DMS79 treated with DMSO at 0.1 percent for 48 hours (cell line): ENCODE data around the gene KAZN.
A peak's percentile ranks its signal among the peaks of the same experiment; 100 is the strongest.

ENCODE experiments used
- DNase-seq: peaks from one replicate; lab custom pipeline; 2025; lab: John Stamatoyannopoulos, UW

The KAZN gene

DNA sequence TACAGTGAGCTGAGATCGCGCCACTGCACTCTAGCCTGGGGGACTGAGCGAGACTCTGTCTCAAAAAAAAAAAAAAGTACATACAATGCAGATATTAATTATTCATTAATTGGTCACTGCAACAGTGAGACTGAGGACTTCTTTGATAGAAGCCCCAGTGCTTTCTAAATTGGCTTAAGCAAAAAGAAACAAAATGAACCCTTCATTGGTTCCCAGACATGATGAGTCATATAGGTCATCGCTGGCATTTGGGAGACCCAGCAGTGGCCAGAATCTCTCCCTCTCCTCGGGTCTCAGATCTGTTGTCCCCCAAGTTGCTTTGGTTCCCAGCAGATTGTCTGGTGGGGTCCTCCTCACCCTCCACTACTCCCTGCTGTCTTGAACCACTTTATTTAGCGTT, 144.9 kb downstream of the KAZN start:
- DNase-seq = no peak

DNA sequence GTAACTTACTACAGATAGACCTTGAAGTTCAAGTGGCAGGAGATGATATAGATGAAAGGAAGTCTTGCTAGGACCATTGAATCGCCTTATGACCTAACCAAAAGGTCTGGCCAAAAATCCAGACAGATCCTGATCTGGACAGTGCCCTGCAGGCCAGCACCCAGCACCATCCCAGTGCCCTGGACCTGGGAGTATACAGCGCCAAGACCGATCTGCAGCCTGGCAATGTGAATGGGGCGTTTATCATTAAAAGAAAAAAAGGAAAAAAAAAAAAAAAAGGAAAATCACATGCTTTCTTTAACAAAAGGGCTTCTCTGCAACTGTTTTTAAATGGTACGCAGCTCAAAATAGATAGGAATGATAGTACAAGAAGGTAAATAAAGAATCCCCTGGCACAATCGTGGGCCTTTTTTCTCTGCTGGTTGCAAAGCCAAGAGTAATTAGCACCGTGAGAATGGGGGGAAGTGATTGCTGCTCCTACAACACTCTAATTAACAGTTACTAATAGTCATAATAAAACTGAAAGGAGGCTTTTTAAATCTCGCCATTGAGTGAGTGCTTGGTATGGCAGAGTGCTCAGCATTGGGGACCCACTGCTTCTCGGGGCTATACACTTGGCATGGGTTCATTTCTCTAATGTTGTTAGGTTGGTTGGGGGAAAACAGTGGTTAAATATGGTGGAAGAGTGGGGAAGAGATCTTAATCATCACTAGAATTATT, 146.7 kb downstream of the KAZN start:
- DNase-seq = no peak

DNA sequence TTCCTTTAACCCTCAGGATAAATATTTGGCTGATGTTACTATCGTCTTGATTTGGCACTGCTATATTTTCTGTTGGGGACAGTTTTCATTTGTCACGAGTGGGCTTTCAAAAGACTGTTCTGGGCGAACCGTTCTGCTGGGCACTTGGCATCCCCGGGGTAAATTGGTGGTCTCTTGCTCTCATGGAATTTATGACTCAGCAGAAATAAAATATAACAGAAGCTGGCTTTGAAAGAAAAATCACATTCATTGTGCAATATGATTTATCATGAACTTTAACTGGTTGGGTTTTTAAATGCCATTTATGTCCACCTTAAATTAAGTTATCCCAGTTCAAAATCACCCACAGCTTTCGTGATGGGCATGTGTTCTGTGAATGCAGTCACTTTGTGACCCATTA, 147.3 kb downstream of the KAZN start:
- no peak for DNase-seq

DNA sequence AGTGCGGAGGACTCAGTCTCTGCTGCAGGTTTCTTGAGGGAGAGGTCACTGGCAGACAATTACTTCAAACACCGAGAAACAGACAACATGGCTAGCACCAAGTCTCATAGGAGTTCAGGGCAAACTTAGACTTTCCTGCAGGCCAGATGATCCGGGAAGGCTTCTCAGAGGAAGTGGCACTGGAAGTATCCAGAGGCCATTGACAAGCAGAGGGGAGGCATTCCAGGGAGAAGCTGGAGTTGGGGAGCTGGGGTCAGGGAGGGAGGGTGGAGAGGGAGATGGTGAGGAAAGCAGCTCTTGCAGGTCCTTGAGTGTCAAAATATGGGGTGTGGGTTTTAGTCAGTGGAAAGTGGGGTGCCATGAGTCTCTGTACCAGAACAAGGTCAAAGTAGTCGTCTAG, 147.9 kb downstream of the KAZN start:
- no peak for DNase-seq

DNA sequence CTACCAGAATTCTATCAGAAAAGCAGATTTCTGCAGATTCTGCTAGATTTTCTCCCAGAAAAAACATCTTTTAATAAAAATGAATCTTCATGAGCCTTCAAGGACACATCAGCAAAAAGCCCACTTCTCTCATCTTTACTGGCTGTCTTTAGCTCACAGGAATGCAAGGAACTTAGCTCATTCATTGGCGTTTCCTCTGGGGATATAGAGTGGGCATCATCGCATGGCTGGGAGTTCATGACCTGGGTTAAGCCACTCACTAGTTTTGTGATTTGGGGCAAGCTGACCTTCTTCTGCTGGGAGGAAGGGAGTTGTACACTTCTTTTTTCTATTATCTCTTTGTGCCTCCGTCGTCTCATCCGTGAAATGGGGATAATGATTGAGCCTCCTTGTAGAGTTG, 149.7 kb downstream of the KAZN start:
- no peak for DNase-seq

DNA sequence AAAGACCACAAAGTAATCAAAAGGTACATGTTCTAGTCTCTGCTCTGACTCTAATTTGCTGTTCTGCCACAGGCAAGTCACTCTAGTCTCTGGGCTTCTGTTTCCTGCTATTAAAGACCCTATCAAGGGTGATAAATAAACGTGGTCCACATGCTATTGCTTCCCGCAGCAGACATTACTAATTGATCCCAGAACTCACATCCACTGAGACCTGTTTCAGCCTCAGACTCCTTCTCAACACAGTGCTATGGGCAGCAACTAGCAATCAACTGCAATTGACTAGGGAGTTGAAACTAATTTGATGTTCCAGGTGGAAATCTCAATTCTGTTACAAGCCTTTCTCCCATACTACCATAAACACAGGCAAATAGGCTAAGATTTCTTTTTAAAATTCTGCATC, 150.5 kb downstream of the KAZN start:
- no peak for DNase-seq

DNA sequence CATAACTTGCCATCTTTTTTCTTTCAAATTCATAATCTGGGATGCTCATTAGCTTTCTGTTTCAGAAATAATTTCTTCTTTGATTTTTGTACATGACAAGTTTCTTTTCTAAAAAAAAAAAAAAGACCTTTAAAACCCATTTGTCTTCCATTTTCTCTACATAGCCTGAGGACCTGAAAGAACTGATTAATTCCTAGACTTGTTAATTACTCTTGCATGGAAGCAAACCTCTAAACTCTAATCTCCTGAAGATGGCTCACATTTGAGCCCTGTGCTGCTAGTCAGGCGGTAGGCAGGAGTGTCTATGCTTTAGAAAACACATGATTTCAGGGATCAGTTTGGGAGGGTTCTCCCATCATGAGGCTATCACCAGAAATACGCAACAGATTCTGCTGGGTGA, 152.0 kb downstream of the KAZN start:
- no peak for DNase-seq

DNA sequence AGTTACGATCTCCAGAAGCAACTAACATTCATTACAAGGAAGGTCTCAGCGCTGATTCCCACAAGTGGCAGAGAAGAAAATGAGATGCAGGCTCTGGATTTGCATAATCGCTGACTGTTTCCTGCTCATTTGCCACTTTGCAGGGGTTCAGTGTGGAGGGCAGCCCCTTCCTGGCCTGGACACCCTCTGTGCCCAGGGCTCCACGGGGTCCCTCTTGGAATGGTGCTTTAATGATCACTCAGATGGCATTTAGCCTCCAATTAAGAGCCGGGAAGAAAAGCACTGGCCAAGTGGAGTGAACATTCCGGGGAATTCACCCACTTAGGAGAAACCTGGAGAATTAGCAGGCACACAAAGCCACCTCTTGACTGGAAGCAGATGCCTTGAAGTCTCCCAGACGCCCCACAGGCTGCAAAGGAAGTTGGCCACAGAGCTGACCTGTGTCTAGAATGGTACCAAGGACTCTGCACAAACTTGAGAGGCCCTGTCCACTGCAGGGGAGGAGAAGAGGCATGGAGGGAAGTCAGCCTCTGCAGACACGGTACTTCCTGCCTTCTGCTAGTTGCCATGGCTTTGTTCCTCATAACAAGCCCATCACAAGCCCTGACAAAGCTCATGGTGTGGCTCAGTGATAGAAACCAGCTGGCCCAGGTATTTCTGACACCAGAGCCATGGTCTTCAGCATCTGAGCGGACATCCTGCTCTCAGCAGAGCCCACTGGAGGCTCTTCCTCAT, 157.2 kb downstream of the KAZN start:
- no peak for DNase-seq

DNA sequence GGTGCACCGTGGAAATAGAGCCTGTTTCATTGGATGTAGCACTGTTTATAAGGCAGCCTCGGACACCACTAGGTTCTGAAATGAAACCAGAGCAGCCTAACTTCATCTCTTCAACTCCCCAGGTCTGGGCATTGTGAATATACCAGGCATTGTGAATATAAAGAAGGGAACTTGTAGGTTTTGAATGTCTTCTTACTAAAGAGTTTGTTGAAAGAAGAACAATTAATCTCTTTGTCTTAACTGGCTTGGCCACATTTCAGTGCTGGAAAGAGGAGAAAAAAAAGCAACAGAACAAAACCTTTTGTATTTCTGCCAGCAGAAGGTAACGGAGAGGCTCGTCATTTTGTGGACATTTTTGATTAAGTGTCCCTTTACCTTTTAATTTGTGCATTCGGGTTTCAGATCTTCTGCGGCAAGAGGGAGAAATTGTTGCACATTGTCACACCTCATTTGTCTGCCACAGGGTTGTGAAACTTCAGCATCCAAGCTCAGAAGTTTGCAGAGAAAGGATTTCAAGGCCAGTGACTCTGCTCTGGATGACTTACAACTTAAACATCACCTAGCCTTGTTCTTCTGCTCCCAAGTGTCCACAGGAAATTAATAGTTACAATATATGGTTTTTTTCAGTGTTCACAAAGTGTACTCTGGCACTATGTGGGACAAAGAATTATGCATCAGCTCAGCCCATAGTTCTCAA, 158.3 kb downstream of the KAZN start:
- DNase-seq = peak; percentile 34

DNA sequence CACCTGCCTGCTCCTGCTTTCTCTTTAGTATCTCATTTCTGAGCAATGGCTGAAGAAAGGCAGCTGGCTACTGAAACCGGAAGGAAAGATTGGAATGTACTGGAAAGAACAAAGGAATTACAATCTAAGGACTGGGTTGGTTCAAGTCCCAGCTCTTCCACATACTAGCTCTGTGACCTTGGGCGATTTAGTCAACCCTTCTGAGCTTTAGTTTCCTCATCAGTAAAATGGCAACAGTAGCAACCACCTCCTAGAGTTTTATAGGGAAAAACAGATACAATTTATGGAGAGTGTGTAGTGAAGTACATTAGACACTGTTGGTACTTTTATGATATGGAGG, 158.8 kb downstream of the KAZN start:
- no peak for DNase-seq

DNA sequence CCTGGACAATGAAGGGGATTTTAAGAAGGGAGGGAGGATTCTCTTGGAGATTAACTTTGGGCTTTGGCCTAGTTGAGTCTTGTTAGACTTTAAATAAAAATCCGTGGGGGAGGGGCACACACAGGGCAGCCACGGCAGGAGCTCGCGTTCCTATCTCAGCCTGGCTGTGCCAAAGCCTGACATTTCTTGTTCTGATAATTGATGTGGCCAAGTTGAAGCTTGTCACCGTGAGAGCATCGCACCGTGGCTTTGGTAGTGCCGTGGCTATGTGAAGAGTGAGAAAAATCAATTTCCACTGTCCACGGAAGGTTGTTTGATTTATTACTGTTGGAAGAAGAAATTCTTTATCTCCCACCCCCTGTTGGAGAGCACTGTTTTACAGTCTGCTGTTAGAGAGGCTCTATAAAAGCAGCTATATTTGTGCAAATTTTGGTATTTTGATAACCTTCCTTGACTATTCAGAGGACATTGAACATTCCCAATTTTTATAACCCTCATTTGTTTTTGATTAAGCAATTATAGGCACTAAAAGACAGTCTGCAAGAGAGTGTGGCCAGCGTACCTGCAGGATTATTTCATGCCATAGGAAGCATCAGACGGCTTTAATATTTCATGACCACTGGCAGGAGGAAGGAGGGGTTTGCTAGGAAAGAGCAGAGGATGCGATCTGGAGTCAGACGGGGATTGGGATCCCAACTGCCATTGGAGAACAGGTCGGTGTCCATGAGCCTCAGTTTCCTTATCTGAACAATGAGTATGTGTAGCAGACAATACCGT, 160.7 kb downstream of the KAZN start:
- DNase-seq = no peak

DNA sequence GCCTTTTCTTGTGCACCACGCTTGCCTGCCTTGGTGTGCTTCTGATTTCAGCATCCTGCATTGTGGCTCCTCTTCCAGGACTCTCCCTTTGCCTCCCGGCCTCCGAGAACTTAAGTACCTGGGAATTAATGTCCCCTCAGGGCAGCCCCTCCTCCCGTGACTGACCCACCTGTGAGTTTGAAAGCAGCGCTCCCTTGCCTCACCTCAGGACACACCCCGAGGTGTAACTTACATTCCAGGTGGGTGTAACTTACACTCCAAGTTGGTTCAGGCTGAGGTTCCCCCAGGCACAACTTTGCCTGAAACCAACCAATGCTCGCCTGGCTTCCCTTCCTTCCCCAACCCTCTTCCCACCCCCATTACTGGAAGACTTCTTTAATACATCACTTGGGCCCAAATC, 161.4 kb downstream of the KAZN start:
- no peak for DNase-seq

DNA sequence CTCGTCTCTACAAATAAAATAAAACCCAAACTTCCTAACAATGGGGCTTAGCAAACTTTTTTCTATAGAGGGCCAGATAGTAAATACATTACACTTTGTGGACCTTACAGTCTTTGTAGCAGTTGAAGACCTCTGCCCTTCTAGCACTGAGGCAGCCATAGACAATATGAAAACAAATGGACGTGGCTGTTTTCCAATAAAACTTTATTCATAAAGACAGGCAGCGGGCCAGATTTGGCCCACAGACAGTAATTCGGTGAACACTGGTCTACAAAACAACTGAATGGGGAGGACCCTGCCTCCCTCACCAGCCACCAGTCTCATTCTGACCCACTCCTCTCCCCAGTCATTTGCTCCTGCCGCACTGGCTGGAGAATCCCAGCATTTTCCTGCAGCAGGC, 162.3 kb downstream of the KAZN start:
- no peak for DNase-seq

DNA sequence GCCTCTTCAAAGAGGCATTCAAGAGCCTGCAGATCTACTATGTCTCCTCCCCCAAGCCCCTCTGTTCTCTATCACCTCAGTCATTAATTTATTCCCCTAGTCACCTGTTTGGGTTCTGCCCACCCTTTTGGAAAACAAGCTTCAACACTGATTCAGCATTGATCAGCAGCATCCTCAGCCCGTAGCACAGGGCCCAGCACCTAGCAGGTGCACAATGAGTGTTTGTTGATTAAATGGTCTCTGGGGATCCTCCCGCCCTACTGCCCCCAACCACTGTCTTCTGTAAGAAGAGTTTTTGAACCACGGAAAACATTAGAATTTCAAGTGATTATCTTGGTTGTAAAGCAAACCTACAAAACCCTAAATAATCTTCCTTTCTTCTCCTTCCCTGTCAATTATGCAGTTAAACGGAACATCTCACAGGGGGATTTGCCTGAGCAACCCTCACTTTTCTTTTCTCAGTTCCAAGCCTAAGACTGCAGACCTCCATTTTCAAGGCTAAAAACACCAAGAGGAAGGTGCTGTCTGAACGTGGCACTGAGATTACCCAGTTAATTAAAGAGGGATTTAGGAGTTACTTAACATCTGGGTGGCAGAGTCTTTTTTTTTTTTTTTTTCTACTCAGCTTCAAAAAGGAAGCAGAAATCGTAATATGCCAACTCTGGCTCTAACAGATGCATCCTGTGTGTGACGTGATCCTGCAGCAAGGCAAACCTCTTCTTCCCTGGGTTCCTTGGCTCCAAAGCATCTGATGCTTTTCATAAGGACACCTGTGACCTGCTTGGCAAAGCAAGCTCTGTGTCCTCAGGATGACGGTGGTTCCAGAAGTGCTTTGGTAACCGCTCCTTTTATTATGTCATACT, 163.0 kb downstream of the KAZN start:
- DNase-seq = no peak

DNA sequence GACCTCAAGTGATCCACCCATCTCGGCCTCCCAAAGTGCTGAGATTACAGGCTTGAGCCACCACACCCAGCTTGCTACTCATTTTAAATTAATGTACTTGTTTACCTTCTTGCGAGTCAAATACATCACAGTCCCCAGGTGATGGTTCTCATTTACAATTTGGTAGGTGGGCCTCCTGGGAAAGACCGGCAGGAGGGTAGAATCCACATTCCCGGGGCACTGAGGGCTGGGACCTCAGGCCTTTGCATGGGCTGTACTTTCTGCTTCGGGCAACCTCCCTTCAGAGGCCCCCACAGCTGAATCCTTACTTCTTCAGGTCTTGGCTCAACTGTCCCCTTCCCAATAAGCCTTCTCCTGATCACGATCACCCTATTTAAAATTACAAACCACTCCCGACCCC, 165.5 kb downstream of the KAZN start:
- no peak for DNase-seq

DNA sequence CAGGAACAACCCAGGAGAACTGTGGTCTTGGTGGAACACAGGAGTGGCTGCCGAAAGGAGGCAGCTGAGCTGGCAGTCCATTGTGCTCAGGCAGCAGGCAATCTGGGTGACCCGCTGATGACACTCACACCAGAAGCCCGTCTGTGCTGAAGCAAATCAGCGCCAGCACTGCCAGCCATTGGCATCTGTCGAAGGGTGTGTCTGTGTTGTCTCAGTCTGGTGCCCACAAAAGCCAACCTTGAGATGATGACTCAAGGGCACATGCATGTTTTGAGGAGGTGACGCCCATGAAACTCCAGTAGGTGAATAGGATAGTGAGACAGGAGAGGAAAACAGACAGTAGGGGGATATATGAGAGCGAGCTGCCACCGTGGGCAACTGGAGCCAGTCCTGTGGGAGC, 167.3 kb downstream of the KAZN start:
- no peak for DNase-seq

DNA sequence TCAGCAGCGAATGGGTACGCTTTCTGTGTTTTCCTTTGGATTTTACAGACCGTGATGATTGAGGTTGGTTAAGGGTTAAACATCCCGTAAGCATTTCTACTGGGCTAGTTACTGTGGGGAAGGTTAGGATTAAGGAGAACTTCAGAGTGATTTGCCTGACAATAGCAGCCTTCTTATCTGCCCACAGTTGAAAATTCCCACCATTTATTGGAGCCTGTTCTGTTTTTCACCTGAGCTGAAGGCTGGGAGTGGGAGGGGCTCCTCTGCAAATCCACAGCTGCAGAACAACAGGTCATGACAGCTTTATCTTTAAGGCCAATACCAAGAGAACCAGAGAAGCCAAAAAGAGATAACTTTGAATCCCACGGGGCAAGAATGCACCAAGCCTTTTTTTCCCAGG, 168.6 kb downstream of the KAZN start:
- DNase-seq = no peak

DNA sequence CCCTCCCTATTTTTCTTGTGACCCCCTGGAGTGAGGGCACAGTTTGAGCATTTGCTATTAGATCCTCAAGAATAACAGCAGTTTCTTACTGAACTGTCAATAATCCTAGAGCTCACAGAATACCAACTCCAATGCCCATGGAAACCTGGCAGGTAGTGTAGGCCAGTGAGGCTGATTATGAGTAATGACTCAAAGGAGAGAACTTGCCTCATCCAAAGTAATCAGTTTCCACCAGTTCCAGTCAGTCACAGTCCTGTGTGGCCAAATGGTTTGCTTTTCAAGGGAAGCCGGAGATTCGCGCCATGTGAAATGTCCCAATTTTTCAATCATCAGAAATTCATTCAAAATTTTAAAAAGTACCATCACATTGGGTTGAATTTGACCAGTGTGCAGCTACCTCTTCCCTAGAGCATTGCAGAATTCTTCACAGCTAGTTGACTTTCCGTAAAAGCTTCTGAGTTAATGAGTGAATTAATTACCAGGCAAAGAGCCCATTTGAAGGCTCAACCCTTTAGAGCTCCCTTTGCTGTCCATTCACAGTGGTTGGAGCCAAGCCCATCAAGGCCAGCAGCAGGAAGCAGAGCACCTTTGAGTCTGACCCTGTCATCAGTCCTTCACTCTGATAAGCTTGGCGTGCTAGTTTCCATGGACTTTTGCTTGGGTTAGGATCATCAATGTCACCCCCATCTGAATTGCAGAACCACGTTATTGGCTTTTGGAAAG, 170.3 kb downstream of the KAZN start:
- peak; percentile 21 for DNase-seq

DNA sequence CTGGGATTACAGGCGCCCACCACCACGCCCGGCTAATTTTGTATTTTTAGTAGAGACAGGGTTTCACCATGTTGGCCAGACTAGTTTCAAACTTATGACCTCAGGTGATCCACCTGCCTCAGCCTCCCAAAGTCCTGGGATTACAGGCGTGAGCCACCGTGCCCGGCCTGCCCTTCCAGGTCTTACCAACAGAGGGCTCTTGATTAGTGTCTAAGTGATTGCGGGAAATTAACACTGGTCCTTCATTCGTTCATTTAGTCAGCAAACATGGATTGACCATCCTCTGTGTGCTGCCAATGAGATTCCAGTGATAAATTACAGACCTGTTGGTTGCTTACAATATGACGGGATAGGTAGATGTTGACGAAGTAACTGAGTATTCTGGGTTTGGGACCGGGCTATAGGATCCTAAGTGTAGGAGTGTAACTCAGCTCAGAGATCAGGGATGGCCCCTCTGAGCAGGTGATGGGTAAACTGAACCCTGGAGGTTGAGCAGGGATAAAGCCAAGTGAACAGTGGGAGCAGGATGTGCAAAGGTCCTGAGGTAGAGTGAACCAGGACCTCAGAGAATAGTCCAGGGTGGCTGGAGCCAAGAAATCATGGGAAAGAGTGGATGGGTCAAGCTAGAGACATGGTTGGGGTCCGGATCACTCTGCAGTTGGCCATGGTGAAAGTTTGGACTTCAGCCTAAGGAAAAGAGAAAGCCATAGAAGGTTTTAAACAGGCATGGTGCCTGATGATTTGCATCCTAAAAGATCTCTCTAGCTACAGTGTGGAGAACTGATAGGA, 171.2 kb downstream of the KAZN start:
- DNase-seq = no peak

DNA sequence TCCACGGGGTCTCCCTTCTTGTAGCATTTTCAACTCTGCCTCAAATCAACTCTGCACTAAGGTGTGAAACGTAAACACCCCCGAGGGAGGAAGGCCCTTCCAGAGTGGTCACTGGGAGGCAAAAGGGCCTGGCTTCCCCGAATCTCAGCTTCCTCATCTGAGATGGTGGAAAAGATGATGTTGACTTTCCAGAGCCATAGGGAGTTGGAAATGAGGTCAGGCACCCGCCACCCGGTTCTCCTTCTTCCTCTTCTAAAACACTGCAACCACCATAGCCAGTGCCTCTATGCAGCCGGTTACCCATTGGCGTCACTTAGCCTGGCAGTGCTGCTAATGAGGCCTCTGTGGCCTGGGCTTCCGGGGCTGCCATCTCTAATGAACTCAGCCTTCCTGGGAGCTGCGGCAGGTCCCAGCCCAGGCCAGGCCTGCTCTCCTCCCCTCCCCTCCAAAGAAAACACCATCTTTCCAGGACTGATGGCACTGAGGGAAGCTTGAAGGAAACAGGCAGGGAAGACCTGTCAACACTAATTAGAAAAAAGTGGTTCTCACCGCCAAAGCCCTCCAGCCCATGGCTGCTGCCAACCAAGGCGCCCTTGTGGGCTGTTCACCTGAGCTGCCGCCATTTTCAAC, 175.0 kb downstream of the KAZN start:
- no peak for DNase-seq
